HepG2 (cell line): Measurements from ENCODE around the gene TPD52L2. TPM values are rescaled to one million over a fixed set of nuclear protein-coding genes. Genes with fewer than 3 reads are reported as not detected.

Source experiments
- NCOA1 ChIP-seq: sonication (generic); formaldehyde crosslinking; IDR thresholded peaks from 2 replicates; pipeline ENCODE4 v1.9.0; 2021; ENCODE audit warnings: missing genetic modification reagents
- NR2C2 ChIP-seq: sonication (generic); formaldehyde crosslinking; IDR thresholded peaks from 2 replicates; pipeline ENCODE4 v1.4.0; 2020; ENCODE audit warnings: missing genetic modification reagents, mild to moderate bottlenecking, moderate library complexity, borderline replicate concordance
- SOX13 ChIP-seq, 3 experiments: fragments of 450-650 bp in 1 of 3; sonication (generic) in 1 of 3; formaldehyde crosslinking in 1 of 3; IDR thresholded peaks in 2 of 3; conservative IDR thresholded peaks in 1 of 3; 2 replicates each; pipeline versions ENCODE4 v1.5.0 to v1.6.1; 2016 to 2020; ENCODE audit warnings: antibody characterized with exemption in 1 of 3, mild to moderate bottlenecking in 1 of 3, missing compliant biosample characterization in 1 of 3, missing genetic modification reagents in 1 of 3, moderate library complexity in 1 of 3
- SRSF1 ChIP-seq: fragments of 200-400 bp; formaldehyde crosslinking; optimal IDR thresholded peaks from 2 replicates; pipeline ENCODE3; 2017; ENCODE audit warnings: mild to moderate bottlenecking, low read depth, low read length, moderate library complexity
- THAP11 ChIP-seq: IDR thresholded peaks from 2 replicates; pipeline ENCODE4 v1.6.1; 2016; ENCODE audit warnings: missing biosample characterization, missing genetic modification reagents
- ZNF567 ChIP-seq: sonication (generic); formaldehyde crosslinking; IDR thresholded peaks from 2 replicates; pipeline ENCODE4 v1.8.1; 2023; ENCODE audit warnings: mild to moderate bottlenecking, missing genetic modification reagents, borderline replicate concordance
- ZNF761 ChIP-seq: sonication (generic); formaldehyde crosslinking; conservative IDR thresholded peaks from 2 replicates; pipeline ENCODE4 v1.4.0; 2020; ENCODE audit warnings: mild to moderate bottlenecking, missing genetic modification reagents
- ZNF772 ChIP-seq: sonication (generic); formaldehyde crosslinking; IDR thresholded peaks from 2 replicates; pipeline ENCODE4 v1.5.0; 2020; ENCODE audit warnings: mild to moderate bottlenecking, missing genetic modification reagents
- polyA plus RNA-seq, 8 experiments: library from polyadenylated mRNA; depleted of rRNA in 3 of 8; stranded (reverse) in 7 of 8; unstranded in 1 of 8; fragments of >200 nt; fragmentation: Illumina TruSeq in 4 of 8; extraction: Trizol in 4 of 8; gene quantifications; 2 replicates each; pipeline versions ENCODE4 v1.2.1 to v1.2.3, GENCODE V29; 2011 to 2016; ENCODE audit warnings: low read depth in 4 of 8, missing spikeins in 1 of 8, mixed read lengths in 1 of 8; ENCODE audit not compliant: insufficient read depth in 1 of 8
- total RNA-seq, 5 experiments: library from RNA; depleted of rRNA; stranded (reverse); fragments of >200 nt; fragmentation: Illumina TruSeq; extraction: Trizol; gene quantifications; 2 replicates each; pipeline ENCODE4 v1.2.3, GENCODE V29; 2016; ENCODE audit warnings: low read depth in 1 of 5
- TF ChIP-seq, protein P1 (sequence below): sonication (generic); IDR thresholded peaks from 2 replicates; pipeline ENCODE4 v1.6.1; 2016; ENCODE audit warnings: low read depth, borderline replicate concordance
- TF ChIP-seq, protein P2 (sequence below): sonication (generic); formaldehyde crosslinking; IDR thresholded peaks from 2 replicates; pipeline ENCODE4 v1.4.0; 2020; ENCODE audit warnings: mild to moderate bottlenecking, missing genetic modification reagents
- TF ChIP-seq, protein P3 (sequence below): sonication (generic); formaldehyde crosslinking; IDR thresholded peaks from 2 replicates; pipeline ENCODE4 v1.4.0; 2020; ENCODE audit warnings: missing genetic modification reagents, mild to moderate bottlenecking, borderline replicate concordance
- TF ChIP-seq, protein P4 (sequence below): sonication (generic); formaldehyde crosslinking; IDR thresholded peaks from 2 replicates; pipeline ENCODE4 v1.4.0; 2020; ENCODE audit warnings: mild to moderate bottlenecking, missing genetic modification reagents, borderline replicate concordance
- TF ChIP-seq, protein P5 (sequence below): sonication (generic); formaldehyde crosslinking; IDR thresholded peaks from 2 replicates; pipeline ENCODE4 v1.5.1; 2020; ENCODE audit warnings: missing genetic modification reagents, mild to moderate bottlenecking, borderline replicate concordance

TPD52L2 gene
- total and polyA plus RNA-seq, 2 of the 13 experiments (the other 11 are each of a cell fraction or from before 2014, with no cell fraction given): 156 to 184 TPM

DNA sequence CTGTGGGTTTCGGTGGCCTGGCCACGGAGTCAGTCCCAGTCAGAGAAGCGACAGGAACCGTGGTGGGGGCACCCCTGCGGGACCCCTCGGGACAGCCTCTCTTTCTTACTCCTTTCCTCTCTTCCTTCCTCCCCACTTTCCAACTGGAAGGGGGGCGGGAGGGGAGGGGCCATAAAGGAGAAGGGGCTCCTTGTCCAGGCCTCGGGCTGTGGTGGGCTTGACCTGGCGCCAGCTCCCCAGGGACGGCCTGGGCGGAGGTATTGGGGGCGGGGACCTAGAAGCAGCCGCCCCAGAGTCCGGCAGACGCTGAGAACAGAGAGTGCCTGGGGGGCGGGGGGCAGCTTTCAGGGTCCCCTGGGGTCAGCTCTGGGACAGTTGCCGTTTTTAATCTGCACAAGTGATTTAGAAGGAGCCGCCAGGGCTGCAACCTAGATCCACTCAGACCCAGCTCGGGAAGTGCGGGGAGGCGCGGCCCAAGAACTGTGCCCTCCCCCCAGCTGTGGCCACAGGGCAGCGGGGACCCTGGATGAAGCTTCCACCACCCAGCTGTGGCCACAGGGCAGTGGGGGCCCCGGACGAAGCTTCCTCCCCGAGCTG lies 10.2 kb upstream of the TPD52L2 start (continued):
- 0 out of 2 replicates have a peak, but pooled peaks have one; percentile 9 for TF ChIP-seq NR2C2 (CRISPR knock-in tag)
- no peak for TF ChIP-seq SOX13 (IDR thresholded peaks at IDR 0.05)
- TF ChIP-seq SOX13 (CRISPR knock-in tag; conservative IDR thresholded peaks at IDR 0.05 in 1 of 2, IDR thresholded peaks at IDR 0.05 in 1 of 2): no peak
- 0 out of 2 replicates have a peak, but pooled peaks have one; percentile 60 for TF ChIP-seq NCOA1 (CRISPR knock-in tag)
- no peak for TF ChIP-seq THAP11
- TF ChIP-seq, protein P1, sequence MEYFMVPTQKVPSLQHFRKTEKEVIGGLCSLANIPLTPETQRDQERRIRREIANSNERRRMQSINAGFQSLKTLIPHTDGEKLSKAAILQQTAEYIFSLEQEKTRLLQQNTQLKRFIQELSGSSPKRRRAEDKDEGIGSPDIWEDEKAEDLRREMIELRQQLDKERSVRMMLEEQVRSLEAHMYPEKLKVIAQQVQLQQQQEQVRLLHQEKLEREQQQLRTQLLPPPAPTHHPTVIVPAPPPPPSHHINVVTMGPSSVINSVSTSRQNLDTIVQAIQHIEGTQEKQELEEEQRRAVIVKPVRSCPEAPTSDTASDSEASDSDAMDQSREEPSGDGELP: peak; percentile 52; the same call in 1 of the 2 replicates
- 0 out of 2 replicates have a peak, but pooled peaks have one; percentile 4 for TF ChIP-seq ZNF761 (CRISPR knock-in tag)
- 0 out of 2 replicates have a peak, but pooled peaks have one; percentile 25 for TF ChIP-seq ZNF772
- TF ChIP-seq, protein P2, sequence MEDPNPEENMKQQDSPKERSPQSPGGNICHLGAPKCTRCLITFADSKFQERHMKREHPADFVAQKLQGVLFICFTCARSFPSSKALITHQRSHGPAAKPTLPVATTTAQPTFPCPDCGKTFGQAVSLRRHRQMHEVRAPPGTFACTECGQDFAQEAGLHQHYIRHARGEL (CRISPR knock-in tag): 0 out of 2 replicates have a peak, but pooled peaks have one; percentile 35
- TF ChIP-seq, protein P3, sequence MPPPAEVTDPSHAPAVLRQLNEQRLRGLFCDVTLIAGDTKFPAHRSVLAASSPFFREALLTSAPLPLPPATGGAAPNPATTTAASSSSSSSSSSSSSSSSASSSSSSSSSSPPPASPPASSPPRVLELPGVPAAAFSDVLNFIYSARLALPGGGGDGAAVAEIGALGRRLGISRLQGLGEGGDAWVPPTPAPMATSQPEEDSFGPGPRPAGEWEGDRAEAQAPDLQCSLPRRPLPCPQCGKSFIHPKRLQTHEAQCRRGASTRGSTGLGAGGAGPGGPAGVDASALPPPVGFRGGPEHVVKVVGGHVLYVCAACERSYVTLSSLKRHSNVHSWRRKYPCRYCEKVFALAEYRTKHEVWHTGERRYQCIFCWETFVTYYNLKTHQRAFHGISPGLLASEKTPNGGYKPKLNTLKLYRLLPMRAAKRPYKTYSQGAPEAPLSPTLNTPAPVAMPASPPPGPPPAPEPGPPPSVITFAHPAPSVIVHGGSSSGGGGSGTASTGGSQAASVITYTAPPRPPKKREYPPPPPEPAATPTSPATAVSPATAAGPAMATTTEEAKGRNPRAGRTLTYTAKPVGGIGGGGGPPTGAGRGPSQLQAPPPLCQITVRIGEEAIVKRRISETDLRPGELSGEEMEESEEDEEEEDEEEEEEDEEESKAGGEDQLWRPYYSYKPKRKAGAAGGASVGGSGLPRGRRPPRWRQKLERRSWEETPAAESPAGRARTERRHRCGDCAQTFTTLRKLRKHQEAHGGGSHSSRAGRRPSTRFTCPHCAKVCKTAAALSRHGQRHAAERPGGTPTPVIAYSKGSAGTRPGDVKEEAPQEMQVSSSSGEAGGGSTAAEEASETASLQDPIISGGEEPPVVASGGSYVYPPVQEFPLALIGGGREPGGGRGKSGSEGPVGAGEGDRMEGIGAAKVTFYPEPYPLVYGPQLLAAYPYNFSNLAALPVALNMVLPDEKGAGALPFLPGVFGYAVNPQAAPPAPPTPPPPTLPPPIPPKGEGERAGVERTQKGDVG (CRISPR knock-in tag): 0 out of 2 replicates have a peak, but pooled peaks have one; percentile 6
- TF ChIP-seq, protein P4, sequence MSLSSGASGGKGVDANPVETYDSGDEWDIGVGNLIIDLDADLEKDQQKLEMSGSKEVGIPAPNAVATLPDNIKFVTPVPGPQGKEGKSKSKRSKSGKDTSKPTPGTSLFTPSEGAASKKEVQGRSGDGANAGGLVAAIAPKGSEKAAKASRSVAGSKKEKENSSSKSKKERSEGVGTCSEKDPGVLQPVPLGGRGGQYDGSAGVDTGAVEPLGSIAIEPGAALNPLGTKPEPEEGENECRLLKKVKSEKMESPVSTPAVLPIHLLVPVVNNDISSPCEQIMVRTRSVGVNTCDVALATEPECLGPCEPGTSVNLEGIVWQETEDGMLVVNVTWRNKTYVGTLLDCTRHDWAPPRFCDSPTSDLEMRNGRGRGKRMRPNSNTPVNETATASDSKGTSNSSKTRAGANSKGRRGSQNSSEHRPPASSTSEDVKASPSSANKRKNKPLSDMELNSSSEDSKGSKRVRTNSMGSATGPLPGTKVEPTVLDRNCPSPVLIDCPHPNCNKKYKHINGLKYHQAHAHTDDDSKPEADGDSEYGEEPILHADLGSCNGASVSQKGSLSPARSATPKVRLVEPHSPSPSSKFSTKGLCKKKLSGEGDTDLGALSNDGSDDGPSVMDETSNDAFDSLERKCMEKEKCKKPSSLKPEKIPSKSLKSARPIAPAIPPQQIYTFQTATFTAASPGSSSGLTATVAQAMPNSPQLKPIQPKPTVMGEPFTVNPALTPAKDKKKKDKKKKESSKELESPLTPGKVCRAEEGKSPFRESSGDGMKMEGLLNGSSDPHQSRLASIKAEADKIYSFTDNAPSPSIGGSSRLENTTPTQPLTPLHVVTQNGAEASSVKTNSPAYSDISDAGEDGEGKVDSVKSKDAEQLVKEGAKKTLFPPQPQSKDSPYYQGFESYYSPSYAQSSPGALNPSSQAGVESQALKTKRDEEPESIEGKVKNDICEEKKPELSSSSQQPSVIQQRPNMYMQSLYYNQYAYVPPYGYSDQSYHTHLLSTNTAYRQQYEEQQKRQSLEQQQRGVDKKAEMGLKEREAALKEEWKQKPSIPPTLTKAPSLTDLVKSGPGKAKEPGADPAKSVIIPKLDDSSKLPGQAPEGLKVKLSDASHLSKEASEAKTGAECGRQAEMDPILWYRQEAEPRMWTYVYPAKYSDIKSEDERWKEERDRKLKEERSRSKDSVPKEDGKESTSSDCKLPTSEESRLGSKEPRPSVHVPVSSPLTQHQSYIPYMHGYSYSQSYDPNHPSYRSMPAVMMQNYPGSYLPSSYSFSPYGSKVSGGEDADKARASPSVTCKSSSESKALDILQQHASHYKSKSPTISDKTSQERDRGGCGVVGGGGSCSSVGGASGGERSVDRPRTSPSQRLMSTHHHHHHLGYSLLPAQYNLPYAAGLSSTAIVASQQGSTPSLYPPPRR (CRISPR knock-in tag): no peak
- peak; percentile 50 for TF ChIP-seq SRSF1
- peak; percentile 33; the same call in 1 of the 2 replicates for TF ChIP-seq ZNF567 (CRISPR knock-in tag)
- TF ChIP-seq, protein P5, sequence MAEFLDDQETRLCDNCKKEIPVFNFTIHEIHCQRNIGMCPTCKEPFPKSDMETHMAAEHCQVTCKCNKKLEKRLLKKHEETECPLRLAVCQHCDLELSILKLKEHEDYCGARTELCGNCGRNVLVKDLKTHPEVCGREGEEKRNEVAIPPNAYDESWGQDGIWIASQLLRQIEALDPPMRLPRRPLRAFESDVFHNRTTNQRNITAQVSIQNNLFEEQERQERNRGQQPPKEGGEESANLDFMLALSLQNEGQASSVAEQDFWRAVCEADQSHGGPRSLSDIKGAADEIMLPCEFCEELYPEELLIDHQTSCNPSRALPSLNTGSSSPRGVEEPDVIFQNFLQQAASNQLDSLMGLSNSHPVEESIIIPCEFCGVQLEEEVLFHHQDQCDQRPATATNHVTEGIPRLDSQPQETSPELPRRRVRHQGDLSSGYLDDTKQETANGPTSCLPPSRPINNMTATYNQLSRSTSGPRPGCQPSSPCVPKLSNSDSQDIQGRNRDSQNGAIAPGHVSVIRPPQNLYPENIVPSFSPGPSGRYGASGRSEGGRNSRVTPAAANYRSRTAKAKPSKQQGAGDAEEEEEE: 0 out of 2 replicates have a peak, but pooled peaks have one; percentile 40
